ENCODE results near the gene MEGF6.

- TF ChIP-seq, protein P1, sequence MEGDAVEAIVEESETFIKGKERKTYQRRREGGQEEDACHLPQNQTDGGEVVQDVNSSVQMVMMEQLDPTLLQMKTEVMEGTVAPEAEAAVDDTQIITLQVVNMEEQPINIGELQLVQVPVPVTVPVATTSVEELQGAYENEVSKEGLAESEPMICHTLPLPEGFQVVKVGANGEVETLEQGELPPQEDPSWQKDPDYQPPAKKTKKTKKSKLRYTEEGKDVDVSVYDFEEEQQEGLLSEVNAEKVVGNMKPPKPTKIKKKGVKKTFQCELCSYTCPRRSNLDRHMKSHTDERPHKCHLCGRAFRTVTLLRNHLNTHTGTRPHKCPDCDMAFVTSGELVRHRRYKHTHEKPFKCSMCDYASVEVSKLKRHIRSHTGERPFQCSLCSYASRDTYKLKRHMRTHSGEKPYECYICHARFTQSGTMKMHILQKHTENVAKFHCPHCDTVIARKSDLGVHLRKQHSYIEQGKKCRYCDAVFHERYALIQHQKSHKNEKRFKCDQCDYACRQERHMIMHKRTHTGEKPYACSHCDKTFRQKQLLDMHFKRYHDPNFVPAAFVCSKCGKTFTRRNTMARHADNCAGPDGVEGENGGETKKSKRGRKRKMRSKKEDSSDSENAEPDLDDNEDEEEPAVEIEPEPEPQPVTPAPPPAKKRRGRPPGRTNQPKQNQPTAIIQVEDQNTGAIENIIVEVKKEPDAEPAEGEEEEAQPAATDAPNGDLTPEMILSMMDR (IDR thresholded peaks at IDR 0.05): no peak
- TF ChIP-seq POLR2AphosphoS5 (IDR thresholded peaks at IDR 0.05): no peak
Measured at GRCh38 chr1:3557366-3557765, 53.9 kb downstream of the MEGF6 start.
